NCI-H510A (cell line): Measurements from ENCODE around the gene FCRL4.
A peak's percentile ranks its signal among the peaks of the same experiment; 100 is the strongest.

Experiments
- DNase-seq: peaks from one replicate; lab custom pipeline; 2025; lab: John Stamatoyannopoulos, UW

The FCRL4 gene

DNA sequence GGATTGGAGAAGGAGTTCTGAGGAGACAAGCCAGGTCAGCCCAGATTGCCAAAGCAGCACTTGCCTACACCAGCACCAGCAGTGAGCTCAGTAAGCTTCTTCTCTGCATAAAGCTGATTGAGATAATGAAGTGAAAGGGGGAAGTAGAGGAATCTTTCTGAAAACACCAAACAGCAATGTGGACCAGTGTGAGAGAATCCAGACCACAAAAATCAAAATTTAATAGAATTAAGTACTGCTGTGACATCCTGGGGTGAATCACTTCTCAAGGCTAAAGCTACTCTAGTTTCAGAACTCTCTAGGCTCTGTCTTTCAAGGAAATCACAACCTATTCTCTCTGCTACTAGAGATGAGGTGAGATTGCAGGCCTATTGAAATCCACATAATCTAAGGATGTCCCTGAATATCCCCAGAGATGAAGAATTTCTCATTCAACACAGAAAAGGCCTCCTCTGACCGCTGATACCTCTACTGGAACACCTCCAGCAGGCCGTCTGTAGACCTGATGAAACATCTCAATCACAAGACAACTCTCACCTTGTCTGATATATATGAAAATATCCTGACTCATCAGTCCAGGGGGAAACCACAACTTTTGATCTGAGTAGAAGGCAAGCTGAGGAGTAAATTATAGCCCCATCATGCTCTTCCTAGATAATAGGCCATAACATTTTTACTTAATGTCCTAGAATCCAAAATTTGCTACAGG lies at the start of gene FCRL4:
TSS of gene FCRL4 (minus strand) at position 127 of the 709 bp plus-strand sequence. CDS start 141 bp downstream, outside the sequence.
- DNase-seq = no peak

DNA sequence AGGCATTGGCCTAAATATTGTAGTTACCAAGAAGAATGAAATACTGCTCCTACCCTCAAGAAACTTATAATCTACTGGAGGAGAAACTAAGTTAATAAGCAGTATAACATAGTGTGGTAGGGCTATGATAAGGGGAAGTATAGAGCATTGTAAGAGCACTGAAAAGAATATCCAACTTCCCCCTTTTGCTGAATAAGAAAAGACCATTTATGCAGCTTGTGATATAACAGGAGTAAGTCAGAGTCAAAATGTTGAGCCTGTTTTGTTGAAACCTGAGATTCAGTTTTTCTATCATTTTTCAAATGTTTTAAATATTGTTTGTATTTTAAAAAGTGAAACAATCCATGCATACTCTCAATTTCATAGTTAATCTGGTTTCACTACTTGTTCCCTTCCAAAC lies 48.3 kb upstream of the FCRL4 start:
- DNase-seq = no peak

GRCh38 chr1:157641177-157641576 lies 43.3 kb upstream of the FCRL4 start:
- no peak for DNase-seq

GRCh38 chr1:157639800-157640199 lies 41.9 kb upstream of the FCRL4 start:
- no peak for DNase-seq

DNA sequence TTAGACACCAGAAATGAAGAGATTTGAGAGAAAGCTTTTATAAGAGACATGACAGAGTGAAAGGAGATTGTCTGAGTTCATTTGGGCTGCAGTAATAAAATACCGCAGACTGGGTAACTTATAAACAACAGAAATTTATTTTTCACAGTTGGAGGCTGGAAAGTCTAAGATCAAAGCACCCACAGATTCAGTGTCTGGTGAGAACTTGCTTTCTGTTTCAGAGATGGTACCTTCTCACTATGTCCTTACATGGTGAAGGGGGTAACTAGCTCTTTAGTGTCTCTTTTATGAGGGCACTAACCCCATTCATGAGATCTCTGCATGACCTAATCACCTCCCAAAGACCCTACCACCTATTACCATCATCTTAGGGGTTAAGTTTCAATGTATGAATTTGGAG lies 30.9 kb upstream of the FCRL4 start:
- DNase-seq = no peak

DNA sequence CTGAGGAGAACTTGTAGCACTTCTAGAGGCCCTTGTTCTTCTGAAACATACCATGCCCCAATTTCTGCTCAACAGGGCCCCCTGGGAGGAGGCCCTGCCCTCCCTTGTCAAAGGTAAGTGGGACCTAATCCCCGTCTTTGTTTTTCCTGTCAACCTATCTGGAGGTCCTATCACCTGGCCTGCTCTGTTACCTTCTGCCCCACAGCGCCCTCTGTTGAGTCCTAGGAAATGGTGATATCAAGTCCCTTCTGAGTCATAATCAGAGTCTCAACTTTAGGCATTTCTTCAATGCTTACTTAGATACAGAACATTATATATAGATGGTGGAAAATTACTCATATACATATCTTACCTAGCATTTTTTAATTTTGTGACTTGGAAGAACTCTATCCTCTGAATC lies 28.2 kb upstream of the FCRL4 start:
- DNase-seq = no peak

- DNase-seq = no peak
These were observed 26.6 kb upstream of the FCRL4 start for GRCh38 chr1:157624471-157624870.

GRCh38 chr1:157622471-157622870 lies 24.6 kb upstream of the FCRL4 start:
- DNase-seq = no peak

DNA sequence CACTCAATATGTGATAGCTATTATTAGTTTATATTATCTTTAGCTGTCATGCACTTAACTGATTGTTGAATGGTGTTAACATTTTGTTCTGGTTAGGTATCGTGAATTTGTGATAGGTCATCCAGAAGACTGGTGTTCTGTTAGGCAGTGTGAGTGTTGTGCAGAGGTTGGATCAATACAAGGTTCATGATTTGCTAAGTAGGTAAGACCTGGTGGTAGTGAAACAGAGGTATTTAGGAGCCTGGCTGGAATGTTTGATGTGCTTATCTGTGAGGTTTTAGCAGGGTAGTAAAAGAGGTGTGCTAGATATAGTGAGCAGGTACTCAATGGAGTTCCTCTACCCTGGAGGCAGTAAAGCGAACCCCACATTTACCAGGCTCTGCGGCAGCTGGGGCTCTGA lies 20.3 kb upstream of the FCRL4 start:
- DNase-seq = no peak

DNA sequence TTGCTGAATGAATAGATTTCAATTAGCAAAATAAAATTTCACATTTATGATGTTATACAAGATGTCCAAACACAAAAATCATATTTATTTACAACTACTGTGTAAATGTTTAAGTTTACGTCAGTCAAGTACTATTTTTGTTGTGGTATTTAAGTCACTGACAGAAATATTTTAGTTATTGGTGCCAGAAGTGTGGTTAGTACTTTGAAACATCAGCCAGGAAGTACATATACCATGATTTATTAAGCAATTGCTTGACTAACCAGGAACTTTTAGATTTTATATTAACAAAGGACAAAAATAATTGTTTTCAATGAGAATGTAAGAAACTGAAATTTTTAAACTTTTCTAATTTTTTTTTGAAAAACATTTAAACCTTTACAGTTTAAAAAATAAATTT lies 2.4 kb upstream of the FCRL4 start:
- DNase-seq = no peak

DNA sequence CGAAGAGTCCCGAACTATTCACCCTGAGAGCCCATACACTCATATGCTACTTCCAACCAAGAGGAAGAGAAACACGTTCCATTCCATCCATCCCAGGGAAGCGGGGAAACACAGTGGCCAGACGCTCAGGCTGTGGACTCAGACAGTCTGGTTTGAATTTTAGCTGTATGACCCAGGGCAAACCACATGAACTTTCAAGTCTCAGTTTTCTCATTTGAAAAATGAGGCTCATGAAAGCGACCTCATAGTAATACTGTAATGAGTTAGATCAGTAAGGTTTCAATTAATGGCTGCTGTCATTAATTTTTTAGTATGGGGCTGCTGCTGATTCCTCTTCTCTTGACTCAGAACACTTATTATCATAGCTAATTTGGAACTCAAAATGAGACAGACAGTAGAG lies 1.5 kb downstream of the FCRL4 start:
- no peak for DNase-seq

DNA sequence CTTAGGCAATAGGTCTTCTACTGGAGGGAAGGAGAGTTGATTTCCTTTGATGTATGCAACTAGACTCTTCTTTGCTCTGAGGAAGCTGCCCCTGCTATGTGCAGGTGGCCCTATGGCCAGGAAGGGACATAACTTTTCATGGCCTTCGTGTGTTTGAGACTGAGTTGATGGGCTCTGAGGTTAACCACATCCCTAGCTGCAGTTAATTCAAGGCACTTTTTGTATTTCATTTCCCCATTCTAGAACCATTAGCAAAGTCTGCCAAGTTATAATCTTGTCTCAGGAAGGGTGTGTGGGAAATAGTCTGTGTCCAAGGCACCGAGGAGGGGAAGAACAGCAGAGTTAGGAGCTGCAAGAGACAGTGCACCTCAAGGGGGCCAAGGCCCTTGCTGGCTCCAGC lies 2.5 kb downstream of the FCRL4 start:
- DNase-seq = no peak

- no peak for DNase-seq
These were observed 11.9 kb downstream of the FCRL4 start for GRCh38 chr1:157585984-157586383.

- no peak for DNase-seq
These were observed 13.4 kb downstream of the FCRL4 start for GRCh38 chr1:157584503-157584902.

DNA sequence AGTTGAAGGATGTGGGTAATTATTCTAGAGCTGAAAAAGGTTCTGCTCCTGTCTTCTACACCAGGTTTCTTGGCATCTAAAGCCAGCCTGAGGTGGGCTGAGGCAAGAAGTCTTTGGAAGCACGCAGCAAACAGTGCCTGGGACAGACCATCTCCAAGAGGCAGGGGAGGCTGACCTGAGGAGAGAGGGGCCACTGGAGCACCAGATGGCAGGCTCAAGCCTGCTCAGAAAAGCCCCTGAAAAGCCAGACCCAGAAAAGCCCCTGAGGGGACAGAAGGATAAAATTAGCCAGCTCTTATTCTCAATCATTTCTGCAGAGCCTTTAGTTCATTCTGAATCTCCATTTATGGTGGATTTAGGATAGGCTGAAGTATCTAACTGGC lies 17.1 kb downstream of the FCRL4 start:
- no peak for DNase-seq

DNA sequence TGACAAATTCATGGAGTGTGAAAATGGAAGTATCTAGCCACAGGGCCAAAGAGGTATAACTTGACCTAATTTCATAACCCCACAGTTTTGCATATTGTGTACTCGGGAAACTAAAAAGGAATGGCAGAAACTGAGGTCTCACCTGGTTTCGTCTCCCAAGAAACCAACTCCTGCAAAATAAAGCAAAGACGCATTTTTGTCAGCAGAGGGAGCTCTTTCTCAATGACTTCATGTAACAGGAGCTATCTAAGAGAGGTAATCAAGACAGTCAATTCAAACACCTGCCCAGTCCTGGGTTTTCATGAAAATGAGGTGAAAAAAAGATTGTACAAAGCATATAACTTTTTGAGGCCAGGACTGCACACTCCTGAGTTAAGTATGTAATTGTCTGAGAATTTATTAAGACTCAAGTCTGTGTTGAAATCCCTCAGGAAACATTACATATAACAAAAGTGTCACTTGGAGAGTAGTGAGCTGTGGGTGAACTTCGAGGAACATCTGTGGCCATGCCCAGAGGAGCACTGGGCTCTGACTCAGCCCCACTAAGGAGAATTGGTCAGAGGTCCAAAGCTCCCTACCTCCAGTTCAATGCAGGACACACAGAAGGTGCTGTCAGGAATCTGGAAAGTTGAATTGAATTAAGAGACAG lies 17.6 kb downstream of the FCRL4 start:
- peak; percentile 4 for DNase-seq

DNA sequence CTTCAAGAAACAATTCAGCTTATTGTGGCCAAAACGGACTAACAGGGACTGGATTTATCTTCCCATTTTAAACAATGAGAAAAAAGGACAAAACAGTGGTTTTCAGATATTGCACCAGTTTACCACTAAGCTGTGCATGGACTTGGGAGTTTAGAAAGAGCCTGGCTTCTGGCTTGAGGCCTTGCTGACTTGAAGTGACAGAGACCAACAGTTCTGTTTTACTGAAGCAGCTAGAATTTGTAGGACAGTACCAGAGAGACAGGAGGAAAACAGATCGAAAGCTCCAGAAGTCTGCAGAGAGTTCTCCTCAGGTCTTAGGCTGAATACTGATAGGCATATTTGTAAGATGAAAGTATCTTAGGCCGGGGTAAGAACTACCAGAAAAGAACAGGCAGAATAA lies 20.5 kb downstream of the FCRL4 start:
- DNase-seq = no peak

GRCh38 chr1:157575744-157576143 lies 22.1 kb downstream of the FCRL4 start:
- DNase-seq = no peak

DNA sequence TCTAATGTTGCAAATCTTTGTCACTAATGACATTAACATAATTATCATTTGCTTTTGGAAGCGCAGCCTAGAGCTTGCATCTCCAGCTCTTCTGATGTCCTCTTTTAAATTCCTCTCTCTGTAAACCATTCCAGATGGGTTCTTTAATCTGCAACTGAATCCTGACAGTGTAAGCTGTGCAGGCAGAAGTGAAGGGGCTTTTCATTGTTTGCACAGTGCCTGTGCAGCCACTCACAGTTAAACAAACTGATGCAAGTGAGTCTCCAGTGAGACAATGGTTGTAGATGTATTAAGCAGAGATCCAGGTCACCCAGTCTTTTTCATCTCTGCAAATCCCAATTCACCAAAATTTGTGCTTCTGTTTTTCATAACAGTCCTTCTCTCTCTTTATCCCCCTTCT lies 23.0 kb downstream of the FCRL4 start:
- DNase-seq = peak; percentile 61

- DNase-seq = no peak
These were observed 31.2 kb downstream of the FCRL4 start for GRCh38 chr1:157566484-157567300.

DNA sequence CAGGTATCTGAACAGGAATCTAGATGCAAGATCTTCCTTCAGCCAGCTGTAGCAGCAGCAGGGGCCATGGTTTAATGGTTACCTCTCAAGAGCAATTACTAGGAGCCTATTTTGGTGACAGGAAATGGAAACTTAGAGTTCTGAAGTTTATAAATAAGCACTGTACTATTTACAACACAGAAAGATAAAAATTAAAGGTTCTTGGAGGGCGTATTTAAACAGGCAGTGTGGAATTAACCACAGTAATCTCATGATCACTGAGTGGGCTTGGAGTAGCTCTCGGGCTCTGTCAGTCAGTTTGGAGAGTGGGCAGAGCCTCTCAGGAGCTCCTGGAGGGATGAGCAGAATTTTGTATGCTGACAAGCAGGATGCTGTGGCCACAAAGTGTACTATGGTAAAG lies 35.4 kb downstream of the FCRL4 start:
- no peak for DNase-seq

GRCh38 chr1:157558119-157558518 lies 39.8 kb downstream of the FCRL4 start:
- DNase-seq = no peak
